Activated CD4-positive, alpha-beta T cell treated with anti-CD3 and anti-CD28 coated beads, Interleukin-2, Interleukin-6, amounts not matched to agents 100 ng/mL and 50 ng/mL, durations not matched to agents 16 hours and 8 hours (primary cell): ENCODE measurements around the gene SCN5A.

Source experiments
- DNase-seq: peaks from one replicate; pipeline ENCODE4 v3.0.0-alpha.2; 2020

The SCN5A gene

DNA sequence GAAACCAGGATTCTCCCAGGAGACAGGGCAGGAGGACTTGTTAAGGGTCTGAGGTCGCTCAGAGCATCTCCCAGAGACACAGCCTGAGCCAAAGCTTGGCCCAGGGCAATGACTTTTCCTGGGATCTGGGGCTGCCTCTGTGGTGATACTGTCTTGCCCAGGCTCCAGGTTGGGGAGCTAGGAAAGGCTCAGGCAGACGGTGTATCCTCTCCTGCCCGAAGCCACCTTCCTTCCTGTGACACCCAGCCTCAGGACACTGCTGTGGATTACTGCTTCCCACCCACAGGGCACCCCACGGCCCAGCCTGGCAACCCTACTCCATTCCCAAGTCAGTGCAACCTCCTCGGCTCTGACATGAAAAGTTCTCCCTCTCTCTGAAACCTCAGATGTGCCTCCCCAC lies 31.9 kb downstream of the SCN5A start:
- no peak for DNase-seq

DNA sequence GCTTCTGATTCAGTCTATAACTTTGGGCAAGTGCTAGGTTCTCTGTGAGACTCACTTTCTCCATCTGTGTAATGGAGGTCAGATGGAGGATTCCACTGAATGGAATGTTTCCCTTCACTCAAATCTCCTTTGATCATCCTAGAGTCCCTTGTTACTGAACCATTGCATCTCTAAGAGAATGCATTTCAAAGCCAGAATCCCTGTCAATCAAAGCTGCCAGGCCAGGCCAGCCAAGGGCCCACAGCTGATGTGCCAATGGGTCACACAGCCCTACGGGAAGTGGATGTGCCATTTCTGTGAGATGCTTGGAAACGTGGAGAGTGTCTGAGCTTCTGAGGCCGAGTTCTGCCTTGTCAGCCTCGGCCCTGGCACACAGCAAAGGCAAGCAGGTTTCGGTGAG lies 32.4 kb downstream of the SCN5A start:
- no peak for DNase-seq

DNA sequence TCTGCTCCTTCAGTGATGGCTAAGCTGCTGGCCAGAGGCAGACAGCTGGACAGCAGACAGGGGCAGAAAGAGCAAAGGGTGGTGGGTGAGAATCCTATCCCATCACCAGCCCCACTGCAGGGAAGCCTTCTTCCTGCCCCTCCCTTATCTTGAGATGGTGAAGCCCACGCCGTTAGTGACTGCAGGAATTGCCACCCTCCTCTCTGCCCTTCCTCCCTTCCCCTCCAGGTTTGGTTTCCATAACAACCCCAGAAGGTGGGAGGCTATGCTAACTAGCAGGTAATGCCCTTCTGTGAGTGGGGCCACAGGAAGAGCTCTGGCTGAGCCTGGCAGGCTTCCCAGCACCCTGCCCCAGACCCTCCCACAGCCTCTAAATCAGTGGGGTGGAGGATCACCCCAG lies 32.8 kb downstream of the SCN5A start:
- DNase-seq = no peak

- DNase-seq = no peak
Measured at GRCh38 chr3:38616111-38616510, 33.4 kb downstream of the SCN5A start.

- DNase-seq = no peak
Measured at GRCh38 chr3:38614651-38615352, 34.7 kb downstream of the SCN5A start.

DNA sequence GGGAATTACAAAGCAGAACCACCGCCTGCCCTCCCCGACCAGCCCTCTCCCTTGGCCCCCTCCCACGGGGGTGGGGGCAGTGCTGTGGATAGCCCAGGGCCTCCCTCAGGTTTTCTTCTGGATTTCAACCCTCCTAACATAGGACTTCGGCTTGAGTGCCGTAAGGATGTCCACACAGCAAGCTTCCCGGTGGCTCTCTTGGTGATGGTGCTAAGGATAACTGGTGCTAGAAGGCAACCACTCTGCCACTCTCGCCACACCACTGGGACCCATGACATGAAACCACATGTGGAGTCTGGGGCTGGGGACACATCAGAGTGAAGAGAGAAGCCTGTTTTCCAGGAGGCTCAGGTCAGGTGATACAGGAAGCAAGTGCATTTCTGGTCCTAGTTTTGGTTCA lies 35.4 kb downstream of the SCN5A start:
- no peak for DNase-seq

GRCh38 chr3:38613426-38613825 lies 36.1 kb downstream of the SCN5A start:
- no peak for DNase-seq

GRCh38 chr3:38611866-38612265 lies 37.6 kb downstream of the SCN5A start:
- DNase-seq = no peak

DNA sequence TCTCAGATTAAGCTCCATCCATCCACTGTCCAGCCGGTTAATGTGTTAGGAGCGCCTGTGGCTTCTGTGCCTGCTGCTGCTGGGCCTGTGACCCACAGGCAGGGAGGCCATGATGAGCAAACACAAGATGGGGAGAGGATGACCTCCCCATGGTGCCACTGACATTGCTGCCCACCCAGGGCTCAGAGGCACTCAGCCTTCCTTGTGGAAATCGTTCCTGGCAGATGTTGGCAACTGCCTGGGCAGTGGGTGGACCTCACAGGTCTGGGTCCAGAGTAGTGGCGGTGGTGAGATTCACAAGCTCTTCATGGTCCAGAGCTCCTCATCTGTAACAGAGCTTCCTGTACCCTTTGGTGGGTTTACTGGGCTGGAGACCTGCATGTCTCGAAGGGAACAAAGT lies 38.6 kb downstream of the SCN5A start:
- DNase-seq = no peak

- DNase-seq = no peak
Measured at GRCh38 chr3:38610436-38610835, 39.1 kb downstream of the SCN5A start.

DNA sequence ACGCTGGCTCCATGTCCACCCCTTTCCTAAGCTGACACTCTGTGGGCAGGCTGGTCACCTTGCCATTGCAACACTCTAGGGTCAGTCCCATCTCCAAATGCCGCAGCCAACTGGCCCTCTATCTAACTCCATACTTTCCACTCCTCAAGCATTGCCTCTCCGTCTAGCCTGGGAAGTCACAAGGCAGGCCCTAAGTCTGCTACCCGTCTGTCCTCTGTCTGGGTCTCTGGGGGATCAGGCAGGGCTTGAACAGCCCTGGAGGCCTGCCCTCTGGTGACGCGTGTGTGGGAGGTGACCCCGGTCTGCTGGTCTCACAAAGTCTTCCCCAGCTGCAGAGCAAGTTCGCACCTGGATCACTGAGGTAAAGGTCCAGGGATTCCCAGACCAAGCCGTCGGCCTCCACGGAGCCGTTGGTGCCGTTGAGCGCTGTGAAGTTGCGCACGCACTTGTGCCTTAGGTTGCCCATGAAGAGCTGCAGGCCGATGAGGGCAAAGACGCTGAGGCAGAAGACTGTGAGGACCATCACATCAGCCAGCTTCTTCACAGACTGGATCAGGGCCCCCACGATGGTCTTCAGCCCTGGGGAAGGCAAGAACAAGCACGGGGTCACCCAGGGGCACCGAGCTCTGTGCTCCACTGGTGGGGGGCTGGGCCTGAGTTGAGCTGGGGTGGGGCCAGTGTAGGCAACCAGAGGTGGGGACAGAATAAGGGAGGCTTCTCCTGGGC lies 39.9 kb downstream of the SCN5A start:
- no peak for DNase-seq

DNA sequence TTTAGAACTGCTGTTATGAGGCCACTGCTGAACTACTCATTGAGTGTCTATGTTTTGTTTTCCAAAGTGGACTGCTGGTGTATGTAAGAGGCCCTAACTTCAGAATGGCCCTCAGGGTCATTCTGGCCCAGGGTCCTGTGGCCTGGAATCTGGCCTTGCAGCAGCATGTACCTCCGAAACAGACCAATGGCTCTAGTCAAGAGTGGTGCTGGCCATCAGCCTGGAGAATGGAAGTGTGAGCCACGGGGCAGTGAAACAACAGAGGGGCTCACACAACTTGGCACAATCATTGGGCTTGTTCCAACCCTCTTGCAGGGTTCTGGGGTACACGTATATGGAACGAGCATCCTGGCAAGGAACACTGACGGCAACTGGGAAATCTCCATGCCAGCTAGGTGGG lies 40.5 kb downstream of the SCN5A start:
- no peak for DNase-seq

DNA sequence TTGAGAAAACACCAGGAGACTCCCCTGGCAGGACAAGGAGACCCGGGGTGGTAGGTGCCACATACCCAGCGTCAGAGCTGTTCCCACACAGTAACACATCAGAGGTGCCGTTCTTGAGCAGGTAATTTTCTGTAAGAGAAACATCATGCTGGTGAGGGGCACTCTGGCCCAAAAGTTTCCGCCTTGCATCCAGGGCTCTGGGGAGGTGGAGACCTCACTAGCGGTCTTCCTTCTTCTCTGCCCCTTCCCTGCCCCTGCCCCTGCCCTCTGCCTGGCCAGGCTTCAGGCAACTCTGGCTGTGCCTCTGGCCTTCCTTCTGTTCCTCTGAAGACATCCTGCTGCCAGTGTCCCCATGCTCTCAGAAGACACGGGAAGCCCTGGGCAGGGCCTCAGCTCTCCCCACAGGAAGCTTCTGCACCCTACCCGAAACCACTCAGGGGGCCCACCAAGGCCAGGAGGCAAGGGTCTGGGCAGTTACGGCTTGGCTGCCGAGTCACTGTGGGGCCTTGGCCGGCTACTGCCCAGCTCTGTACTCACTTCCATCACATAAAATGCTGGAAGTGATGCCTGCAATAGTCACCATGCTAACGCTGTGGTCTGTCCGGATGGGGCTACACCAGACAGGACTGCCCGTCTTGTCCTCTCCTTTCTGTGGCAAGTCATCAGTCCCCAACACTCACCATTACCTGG lies 41.3 kb downstream of the SCN5A start:
- DNase-seq = no peak

DNA sequence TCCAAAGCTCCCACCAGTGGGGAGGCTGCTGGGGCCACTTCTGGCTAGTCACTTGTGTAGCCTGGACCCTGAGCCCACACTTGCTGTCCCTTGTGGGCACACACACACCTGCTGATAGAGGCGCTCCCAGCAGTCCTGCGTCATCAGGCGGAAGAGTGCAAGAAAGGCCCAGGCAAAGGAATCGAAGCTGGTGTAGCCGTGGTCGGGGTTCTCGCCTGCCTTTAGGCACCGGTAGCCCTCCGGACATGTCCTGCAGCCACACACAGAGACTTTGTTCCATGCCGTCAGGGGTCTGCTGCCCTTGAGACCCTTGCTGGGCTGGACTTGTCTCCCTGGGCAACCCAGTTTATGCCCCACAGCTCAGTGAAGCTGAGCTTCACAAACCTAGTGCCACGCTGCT lies 42.9 kb downstream of the SCN5A start:
- DNase-seq = no peak

DNA sequence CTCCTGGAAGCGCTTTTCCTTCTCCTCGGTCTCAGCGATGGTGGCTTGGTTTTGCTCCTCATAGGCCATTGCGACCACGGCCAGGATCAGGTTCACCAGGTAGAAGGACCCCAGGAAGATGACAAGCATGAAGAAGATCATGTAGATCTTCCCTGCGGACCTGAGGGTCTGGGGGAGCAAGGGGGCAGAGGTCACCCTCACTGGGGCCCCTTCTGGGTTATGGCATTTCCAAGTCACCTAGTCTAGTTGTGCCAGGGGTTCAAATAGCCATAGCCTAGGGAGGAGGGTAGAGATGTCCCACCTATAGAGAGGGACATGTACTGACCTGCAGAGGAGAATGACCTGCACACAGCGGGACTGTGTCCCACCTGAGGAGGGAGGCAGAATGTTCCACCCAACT lies 43.5 kb downstream of the SCN5A start:
- DNase-seq = no peak

DNA sequence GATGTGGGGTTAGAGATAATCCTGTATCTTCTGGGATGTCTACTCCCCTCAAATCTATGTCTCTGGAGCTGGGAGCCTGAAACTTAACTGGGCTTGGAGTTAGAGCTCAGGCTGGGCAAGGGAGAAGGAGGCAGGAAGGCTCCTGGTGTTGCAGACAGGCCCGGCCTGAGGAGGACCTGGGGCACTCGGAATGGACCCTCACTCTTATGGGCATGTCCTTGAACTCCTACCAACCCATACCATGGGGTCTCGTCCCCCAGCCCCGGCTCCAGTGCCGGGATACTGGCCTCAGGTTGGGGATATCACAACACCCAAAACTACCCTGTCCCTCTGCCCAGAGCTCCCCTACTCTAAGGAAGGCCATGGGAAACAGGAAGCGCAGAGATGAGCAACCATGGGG lies 45.2 kb downstream of the SCN5A start:
- no peak for DNase-seq

- DNase-seq = no peak
Measured at GRCh38 chr3:38603731-38604131, 45.8 kb downstream of the SCN5A start.

- DNase-seq = no peak
Measured at GRCh38 chr3:38602576-38603250, 46.8 kb downstream of the SCN5A start.

- DNase-seq = no peak
Measured at GRCh38 chr3:38601956-38602550, 47.4 kb downstream of the SCN5A start.

DNA sequence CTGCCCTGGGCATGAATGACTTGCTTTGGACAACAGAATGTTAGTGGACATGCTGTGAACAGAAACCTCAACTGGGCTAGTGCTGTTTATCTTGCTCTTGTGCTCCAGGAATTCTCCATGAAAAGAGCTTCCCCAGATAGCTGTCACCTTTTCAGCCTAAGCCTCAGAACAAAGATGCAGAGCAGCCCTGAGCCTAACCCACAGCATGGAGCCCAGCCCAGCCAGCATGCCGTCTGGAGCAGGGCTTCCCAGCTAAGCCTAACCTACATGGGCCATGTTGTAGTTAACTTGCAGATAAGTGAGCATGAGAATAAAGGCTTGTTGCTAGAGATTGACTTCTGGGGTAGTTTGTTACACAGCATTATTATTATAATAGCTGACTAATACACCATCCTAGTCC lies 48.9 kb downstream of the SCN5A start:
- no peak for DNase-seq

GRCh38 chr3:38599886-38600285 lies 49.6 kb downstream of the SCN5A start:
- no peak for DNase-seq

DNA sequence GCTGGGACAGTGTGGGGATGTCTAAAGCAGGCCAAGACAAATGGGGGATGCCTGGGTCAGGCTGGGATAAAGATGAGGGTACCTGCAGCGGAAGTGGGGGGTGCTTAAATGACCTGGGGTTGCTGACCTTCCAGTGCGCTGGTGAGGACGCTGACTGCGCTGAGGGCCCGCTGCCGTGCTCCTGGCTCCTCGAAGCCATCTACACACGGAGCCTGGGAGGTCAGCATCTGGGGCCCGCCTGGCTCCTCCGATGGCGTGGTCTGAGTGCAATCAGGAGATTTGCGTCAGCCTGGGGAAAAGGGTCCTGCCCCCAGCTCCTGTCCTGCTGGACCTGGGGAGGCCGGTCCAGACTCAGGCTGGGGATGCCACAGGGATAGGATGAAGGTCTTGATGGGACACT lies 50.7 kb downstream of the SCN5A start:
- DNase-seq = no peak

DNA sequence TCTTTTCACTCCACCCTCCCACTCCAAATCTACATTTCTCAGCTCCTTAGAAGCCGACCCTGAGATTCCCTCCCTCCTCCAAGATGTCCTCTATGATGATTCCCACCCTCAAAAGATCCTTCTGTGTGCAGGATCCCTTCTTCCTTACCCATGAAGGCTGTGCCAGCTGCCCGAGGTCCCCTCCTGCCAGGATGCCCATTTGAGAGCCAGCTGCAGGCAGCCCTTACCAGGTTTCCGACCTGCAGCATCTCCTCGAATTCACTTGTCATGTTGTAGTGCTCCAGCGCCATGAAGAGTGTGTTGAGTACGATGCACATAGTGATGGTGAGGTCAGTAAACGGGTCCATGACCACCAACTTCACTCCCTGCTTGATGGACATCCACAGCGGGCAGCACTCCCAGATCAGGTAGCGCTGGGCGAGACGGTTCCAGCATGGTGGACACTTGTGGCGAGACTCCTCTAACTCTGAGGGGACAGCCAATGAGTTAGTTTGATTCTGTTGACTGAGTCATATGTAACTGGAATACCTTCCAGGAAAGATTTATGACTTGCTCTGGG lies 51.9 kb downstream of the SCN5A start:
- DNase-seq = no peak
